GM23248 (cell line): ENCODE results near the gene SAMD4B. TPM values are rescaled to one million over a fixed set of nuclear protein-coding genes. Genes with fewer than 3 reads are reported as not detected.

Experiments
- DNase-seq: peaks from one replicate; pipeline ENCODE4 v3.0.0-alpha.2; 2015
- H2AFZ ChIP-seq: fragments of 200-600 bp; sonication (generic); 2 replicates; pipeline ENCODE4 v1.6.1; 2016; ENCODE audit warnings: antibody characterized with exemption
- H3F3A ChIP-seq: fragments of 200-600 bp; sonication (generic); 2 replicates; pipeline ENCODE4 v1.6.1; 2016; ENCODE audit warnings: mild to moderate bottlenecking, antibody characterized with exemption, mixed run types; ENCODE audit not compliant: insufficient read depth
- H3K27ac ChIP-seq: fragments of 200-600 bp; sonication (generic); 2 replicates; pipeline ENCODE4 v1.5.1; 2016; ENCODE audit warnings: mild to moderate bottlenecking
- H3K27me3 ChIP-seq: fragments of 200-600 bp; sonication (generic); replicated peaks from 2 replicates; pipeline ENCODE4 v1.6.1; 2016; ENCODE audit warnings: mild to moderate bottlenecking; ENCODE audit not compliant: insufficient read depth
- H3K36me3 ChIP-seq: fragments of 200-600 bp; sonication (generic); 2 replicates; pipeline ENCODE4 v1.6.1; 2016; ENCODE audit warnings: low read depth, mild to moderate bottlenecking
- H3K4me1 ChIP-seq: fragments of 200-600 bp; sonication (generic); 2 replicates; pipeline ENCODE4 v1.6.1; 2016; ENCODE audit warnings: mild to moderate bottlenecking; ENCODE audit not compliant: insufficient read depth
- H3K4me2 ChIP-seq: fragments of 200-600 bp; sonication (generic); one replicate; pipeline ENCODE4 v1.6.1; 2016; ENCODE audit warnings: mild to moderate bottlenecking; ENCODE audit not compliant: unreplicated experiment
- H3K4me3 ChIP-seq: fragments of 200-600 bp; sonication (generic); 2 replicates; pipeline ENCODE4 v1.5.1; 2016; ENCODE audit warnings: mild to moderate bottlenecking
- H3K79me2 ChIP-seq: fragments of 200-600 bp; sonication (generic); 2 replicates; pipeline ENCODE4 v1.6.1; 2016; ENCODE audit warnings: mild to moderate bottlenecking; ENCODE audit not compliant: insufficient read depth
- H3K9ac ChIP-seq: fragments of 200-600 bp; sonication (generic); 2 replicates; pipeline ENCODE4 v1.6.1; 2016; ENCODE audit warnings: mild to moderate bottlenecking
- H3K9me2 ChIP-seq: fragments of 200-600 bp; sonication (generic); 2 replicates; pipeline ENCODE4 v1.6.1; 2016; ENCODE audit warnings: mixed run types, mild to moderate bottlenecking, moderate library complexity; ENCODE audit not compliant: insufficient read depth
- H3K9me3 ChIP-seq: fragments of 200-600 bp; sonication (generic); one replicate; pipeline ENCODE4 v1.6.1; 2017; ENCODE audit warnings: low read depth
- H4K20me1 ChIP-seq: fragments of 200-600 bp; sonication (generic); 2 replicates; pipeline ENCODE4 v1.6.0; 2016; ENCODE audit not compliant: insufficient read depth
- EZH2 ChIP-seq: fragments of 200-600 bp; sonication (generic); IDR thresholded peaks from 2 replicates; pipeline ENCODE4 v1.6.1; 2018; ENCODE audit warnings: antibody characterized with exemption, mild to moderate bottlenecking; ENCODE audit not compliant: insufficient read depth, poor library complexity, severe bottlenecking
- EZH2phosphoT487 ChIP-seq: fragments of 200-600 bp; sonication (generic); IDR thresholded peaks from 2 replicates; pipeline ENCODE4 v1.6.1; 2018; ENCODE audit warnings: antibody characterized with exemption, moderate library complexity, mild to moderate bottlenecking, low read depth; ENCODE audit not compliant: insufficient read depth
- WGBS, 2 experiments: methylation state at CpG; one replicate each; pipeline ENCODE4 v1.1.6; 2015 to 2017; ENCODE audit warnings: low lambda C conversion rate in 2 of 2, low coverage in 1 of 2; ENCODE audit errors: missing lambda C conversion rate in 2 of 2; 5-methylcytosine and 5-hydroxymethylcytosine counted together
- in situ Hi-C: fragments of 300-500 bp; cut with MboI; formaldehyde crosslinking; loops from 2 replicates; pipeline ENCODE4 v1.15.0; 2020
- polyA plus RNA-seq: library from polyadenylated mRNA; unstranded; fragments of >200 nt; fragmentation: Nextera tagmentation; extraction: Ambion mirVana; gene quantifications from 2 replicates; pipeline ENCODE4 v1.2.1, GENCODE V29; 2016
- total RNA-seq: library from RNA; depleted of rRNA; stranded (reverse); fragments of >200 nt; shearing (Covaris generic); gene quantifications from 2 replicates; pipeline ENCODE4 v1.2.3, GENCODE V29; 2014

Gene SAMD4B
- total and polyA plus RNA-seq, 2 experiments from 2014 or later = 66.7 to 71.9 TPM

GRCh38 chr19:39390451-39390750 is 48.2 kb downstream of the SAMD4B start:
- Histone ChIP-seq H3K27me3 (no peaks in the 10 kb centered on the region), H3K9me2 (no peaks in the 10 kb centered on the region), H3K79me2 (peaks cover 48% of the 10 kb centered on the region), H3F3A (peaks cover 9% of the 10 kb centered on the region), H4K20me1 (no peaks in the 10 kb centered on the region), H3K4me1 (peaks cover 12% of the 10 kb centered on the region), H3K36me3 (peaks cover 18% of the 10 kb centered on the region; the same call in 1 of the 2 replicates), H2AFZ (peak overlapping the region; percentile 79), H3K9me3 (no peaks in the 10 kb centered on the region), H3K4me2 (peak overlapping the region; percentile 100), H3K27ac (peak overlapping the region; percentile 92), H3K4me3 (peak overlapping the region; percentile 96), H3K9ac (peak overlapping the region; percentile 99)
- 1 to 2% methylated on average over 10 of the region's 10 CpGs for WGBS, 2 experiments
- TF ChIP-seq EZH2phosphoT487 = no peak
- DNase-seq = peak; percentile 75
- in situ Hi-C loops = no loop called here

DNA sequence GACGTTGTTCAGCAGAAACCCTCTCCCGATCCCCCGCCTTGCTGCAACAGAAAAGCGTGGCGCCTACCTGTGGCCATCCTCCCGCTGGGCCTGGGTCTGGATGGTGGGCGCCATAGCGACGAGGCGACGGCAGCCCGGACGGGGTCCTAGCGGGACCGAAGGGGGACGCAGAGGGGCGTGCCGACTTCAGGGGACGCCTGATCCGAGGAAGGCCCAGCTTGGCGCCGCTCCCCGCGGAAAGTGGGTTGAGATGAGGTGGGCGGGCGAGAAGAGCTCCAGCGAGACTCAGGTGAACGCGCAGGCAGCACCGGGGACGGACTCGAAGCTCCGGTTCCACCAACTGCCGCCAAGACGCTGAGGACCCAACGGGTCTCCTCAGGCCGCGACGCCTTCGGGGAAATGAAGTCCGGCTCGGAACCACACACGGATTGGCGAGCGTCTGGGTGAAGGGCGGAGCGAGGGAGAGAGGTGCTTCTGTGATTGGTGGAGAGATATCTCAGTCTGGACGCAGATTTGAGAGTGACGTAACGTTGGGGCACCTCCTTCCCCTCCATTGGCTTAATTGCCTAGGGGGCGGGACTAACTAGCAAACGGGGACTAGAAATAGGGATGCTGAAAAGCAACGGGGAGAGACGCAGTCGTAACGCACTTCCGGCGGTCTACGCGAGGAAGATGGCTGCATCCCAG is 48.7 kb downstream of the SAMD4B start, which contains the start of the genes MED29 and PAF1:
Gene MED29, plus strand, starts transcription at position 628 of the 687 bp plus-strand sequence. Its CDS starts 45 bp downstream, at position 673.
Gene PAF1, minus strand, starts transcription at position 356 of the 687 bp plus-strand sequence. Its CDS starts 242 bp downstream, at position 114.
- peaks cover 12% of the 10 kb centered on the region for H3K4me1 ChIP-seq
- peak within 1 kb of the TSS; percentile 99 for H3K9ac ChIP-seq
- peak within 1 kb of the TSS; percentile 90 for H2AFZ ChIP-seq
- in situ Hi-C loops = no loop called here
- no peaks in the 10 kb centered on the region for H3K9me2 ChIP-seq
- peaks cover 9% of the 10 kb centered on the region for H3F3A ChIP-seq
- peak; percentile 100 for DNase-seq
- no peak for TF ChIP-seq EZH2phosphoT487
- no peak for TF ChIP-seq EZH2
- WGBS, 2 experiments = 1% methylated on average over 55 to 59 of the region's 60 CpGs
- peak within 1 kb of the TSS; percentile 92 for H3K27ac ChIP-seq
- peaks cover 48% of the 10 kb centered on the region for H3K79me2 ChIP-seq
- no peaks in the 10 kb centered on the region for H3K9me3 ChIP-seq
- peak within 1 kb of the TSS; percentile 96 for H3K4me3 ChIP-seq
- H3K4me2 ChIP-seq = peak within 1 kb of the TSS; percentile 100
- H3K27me3 ChIP-seq = no peaks in the 10 kb centered on the region
- no peaks in the 10 kb centered on the region for H4K20me1 ChIP-seq
- peaks cover 18% of the 10 kb centered on the region; the same call in 1 of the 2 replicates for H3K36me3 ChIP-seq

DNA sequence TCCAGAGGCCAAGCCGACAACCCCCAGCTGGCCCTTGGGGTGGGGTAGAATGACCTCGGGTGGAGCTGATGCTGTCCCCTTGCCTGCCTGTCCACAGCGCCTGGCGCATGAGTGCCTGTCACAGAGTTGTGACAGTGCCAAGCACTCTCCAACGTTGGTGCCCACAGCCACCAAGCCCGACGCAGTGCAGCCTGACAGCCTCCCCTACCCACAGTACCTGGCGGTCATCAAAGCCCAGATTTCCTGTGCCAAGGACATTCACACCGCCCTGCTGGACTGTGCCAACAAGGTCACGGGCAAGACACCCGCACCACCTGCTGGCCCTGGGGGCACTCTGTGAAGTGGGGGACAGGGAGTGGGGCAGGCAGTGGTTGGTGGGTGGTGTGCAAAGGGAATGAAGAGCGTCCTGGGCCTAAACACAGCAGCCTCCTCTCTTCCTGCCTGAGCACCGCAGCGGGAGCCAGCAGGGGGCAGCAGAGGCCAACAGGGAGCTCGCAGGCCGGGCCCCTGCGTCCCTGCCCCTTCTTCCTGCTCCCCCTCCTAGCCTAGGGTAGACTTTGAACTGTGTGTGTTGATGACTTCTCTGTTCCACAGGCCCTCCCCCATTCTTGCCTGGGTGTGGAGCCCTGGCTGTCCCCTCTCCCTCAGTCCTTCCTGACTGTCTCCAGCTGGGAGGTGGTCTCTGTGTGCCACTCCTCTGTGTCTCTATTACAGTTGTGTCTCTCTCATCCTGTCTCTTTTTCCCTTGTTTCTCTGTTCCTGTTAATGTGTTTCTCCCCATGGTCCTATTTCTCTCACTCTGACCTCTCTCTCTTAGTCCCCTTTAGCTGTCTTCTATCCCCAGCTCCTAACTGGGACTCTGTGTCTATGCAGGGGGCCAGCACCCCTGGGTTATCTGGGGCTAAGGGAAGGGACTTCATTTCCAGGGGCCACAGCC is 55.4 kb downstream of the SAMD4B start:
- H4K20me1 ChIP-seq = no peaks in the 10 kb centered on the region
- H3K4me1 ChIP-seq = peaks cover 27% of the 10 kb centered on the region
- WGBS, 2 experiments = 27 to 45% methylated on average over 13 to 16 of the region's 17 CpGs
- peak overlapping the region; percentile 24 for H3K4me3 ChIP-seq
- H3K79me2 ChIP-seq = peaks cover 14% of the 10 kb centered on the region
- peak overlapping the region; percentile 98 for H3K27ac ChIP-seq
- no peaks in the 10 kb centered on the region for H3K9me2 ChIP-seq
- peak overlapping the region; percentile 62 for H3K4me2 ChIP-seq
- no peaks in the 10 kb centered on the region for H3K27me3 ChIP-seq
- no peaks in the 10 kb centered on the region for H3K9me3 ChIP-seq
- TF ChIP-seq EZH2 (no peak), EZH2phosphoT487 (no peak)
- DNase-seq = peak; percentile 91
- no peak overlapping the region for H2AFZ ChIP-seq
- H3K36me3 ChIP-seq = 0 out of 2 replicates have a peak, but pooled peaks cover 5% of the 10 kb centered on the region
- in situ Hi-C loops = no loop called here
- peaks cover 38% of the 10 kb centered on the region for H3F3A ChIP-seq
- peak overlapping the region; percentile 84 for H3K9ac ChIP-seq

DNA sequence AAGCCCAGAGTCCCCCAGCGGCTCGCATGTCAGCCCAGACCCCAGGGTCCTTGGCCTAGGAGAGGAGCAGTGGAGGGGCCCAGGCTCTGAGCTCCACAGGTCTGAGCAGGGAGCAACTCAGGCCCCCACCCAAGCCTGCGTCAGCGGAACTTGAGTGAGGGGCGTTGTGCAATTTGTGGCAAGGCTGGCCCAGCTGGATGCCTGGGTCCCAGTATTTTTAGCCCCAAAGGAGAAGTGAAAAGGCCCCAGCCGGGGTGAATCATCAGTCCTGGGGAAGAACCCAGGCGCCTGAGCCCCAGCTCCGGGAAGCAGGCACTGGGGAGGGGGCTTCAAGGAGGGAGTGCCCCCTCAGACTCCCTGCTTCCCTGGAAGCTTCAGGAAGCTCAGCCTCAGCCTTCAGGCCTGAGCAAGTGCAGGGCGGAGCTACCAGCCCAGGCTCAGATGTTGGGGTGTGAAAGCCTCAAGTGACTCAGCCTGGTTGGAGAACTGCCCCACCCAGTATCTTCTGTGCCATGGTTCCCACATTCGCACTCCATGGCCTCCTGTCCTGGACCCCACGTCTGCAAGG is 56.2 kb downstream of the SAMD4B start:
- in situ Hi-C loops = no loop called here
- Histone ChIP-seq H3K4me2 (peak overlapping the region; percentile 62), H4K20me1 (no peaks in the 10 kb centered on the region)

More for the DNA sequence above, 56.2 kb downstream of the SAMD4B start:
- Histone ChIP-seq H3K79me2 (peaks cover 8% of the 10 kb centered on the region), H3K36me3 (0 out of 2 replicates have a peak, but pooled peaks cover 5% of the 10 kb centered on the region), H3K4me1 (peaks cover 35% of the 10 kb centered on the region), H3K9me3 (no peaks in the 10 kb centered on the region), H3F3A (peaks cover 38% of the 10 kb centered on the region), H3K9me2 (no peaks in the 10 kb centered on the region), H3K27ac (peak overlapping the region; percentile 98), H3K27me3 (no peaks in the 10 kb centered on the region), H3K9ac (peak overlapping the region; percentile 84), H3K4me3 (peak overlapping the region; percentile 24), H2AFZ (no peak overlapping the region)
- whole genome bisulfite sequencing, 2 experiments = 17 to 21% methylated on average over 10 to 11 of the region's 11 CpGs
- peak; percentile 97 for DNase-seq
- TF ChIP-seq EZH2phosphoT487 = no peak
- no peak for TF ChIP-seq EZH2
